Measurements from ENCODE around the gene UBE2A.

The UBE2A gene

DNA sequence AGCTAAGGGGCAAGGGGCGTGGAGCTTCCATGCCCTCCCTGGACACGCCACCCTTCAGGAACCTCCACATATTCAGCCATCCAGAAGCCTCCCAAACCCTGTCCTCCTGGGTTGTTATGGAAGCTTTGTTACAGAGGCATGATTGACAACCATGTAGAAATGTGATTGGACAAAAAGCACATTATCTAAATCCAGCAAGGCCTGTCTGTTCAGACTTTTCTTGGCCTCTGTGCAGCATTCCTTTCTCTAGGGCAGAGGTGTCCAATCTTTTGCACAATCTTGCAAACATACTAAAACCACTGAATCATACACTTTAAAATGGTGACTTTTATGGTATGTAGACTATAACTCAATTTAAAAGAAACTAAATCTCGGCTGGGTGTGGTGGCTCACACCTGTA lies 21.9 kb upstream of the UBE2A start:
- TF ChIP-seq, protein P1, sequence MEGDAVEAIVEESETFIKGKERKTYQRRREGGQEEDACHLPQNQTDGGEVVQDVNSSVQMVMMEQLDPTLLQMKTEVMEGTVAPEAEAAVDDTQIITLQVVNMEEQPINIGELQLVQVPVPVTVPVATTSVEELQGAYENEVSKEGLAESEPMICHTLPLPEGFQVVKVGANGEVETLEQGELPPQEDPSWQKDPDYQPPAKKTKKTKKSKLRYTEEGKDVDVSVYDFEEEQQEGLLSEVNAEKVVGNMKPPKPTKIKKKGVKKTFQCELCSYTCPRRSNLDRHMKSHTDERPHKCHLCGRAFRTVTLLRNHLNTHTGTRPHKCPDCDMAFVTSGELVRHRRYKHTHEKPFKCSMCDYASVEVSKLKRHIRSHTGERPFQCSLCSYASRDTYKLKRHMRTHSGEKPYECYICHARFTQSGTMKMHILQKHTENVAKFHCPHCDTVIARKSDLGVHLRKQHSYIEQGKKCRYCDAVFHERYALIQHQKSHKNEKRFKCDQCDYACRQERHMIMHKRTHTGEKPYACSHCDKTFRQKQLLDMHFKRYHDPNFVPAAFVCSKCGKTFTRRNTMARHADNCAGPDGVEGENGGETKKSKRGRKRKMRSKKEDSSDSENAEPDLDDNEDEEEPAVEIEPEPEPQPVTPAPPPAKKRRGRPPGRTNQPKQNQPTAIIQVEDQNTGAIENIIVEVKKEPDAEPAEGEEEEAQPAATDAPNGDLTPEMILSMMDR (IDR thresholded peaks at IDR 0.05; ENCODE audit: low read depth, low read length): no peak

GRCh38 chrX:119565107-119565663 lies 9.2 kb upstream of the UBE2A start, which contains the start of gene STEEP1:
TSS of gene STEEP1 (minus strand) at chrX:119565409. CDS start at chrX:119565355, 54 bp downstream.
- peak within 1 kb of the TSS; percentile 63 for H3K4me3 ChIP-seq (ENCODE audit: low read depth, low read length)
- TF ChIP-seq, protein P1 (IDR thresholded peaks at IDR 0.05; ENCODE audit: low read depth, low read length): no peak

More for the DNA sequence above, 21.9 kb upstream of the UBE2A start:
- H3K4me3 ChIP-seq (ENCODE audit: low read depth, low read length): no peak overlapping the region

GRCh38 chrX:119570351-119570835 lies 4.0 kb upstream of the UBE2A start:
- TF ChIP-seq, protein P1 (IDR thresholded peaks at IDR 0.05; ENCODE audit: low read depth, low read length): no peak
- H3K4me3 ChIP-seq (ENCODE audit: low read depth, low read length): no peak overlapping the region

DNA sequence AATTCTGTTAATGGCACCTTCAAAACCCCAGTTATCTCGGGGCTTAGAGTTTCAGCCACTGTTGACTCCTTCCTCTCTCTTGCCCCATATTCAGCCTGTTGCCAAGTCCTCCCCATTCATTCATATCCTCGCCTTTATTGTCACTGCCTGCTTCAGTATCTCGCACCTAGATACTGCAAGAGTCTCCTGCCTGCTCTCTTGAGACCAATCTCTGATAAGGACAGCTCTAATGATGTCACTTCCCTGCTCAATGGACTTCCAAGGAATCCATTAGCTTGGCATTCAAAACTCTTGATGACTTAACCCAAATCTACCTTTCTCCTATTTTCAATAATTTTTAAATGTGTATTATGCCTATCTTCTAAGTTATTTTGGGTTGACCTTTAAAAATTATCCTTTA lies 1.1 kb upstream of the UBE2A start:
- TF ChIP-seq, protein P1 (IDR thresholded peaks at IDR 0.05; ENCODE audit: low read depth, low read length): no peak
- H3K4me3 ChIP-seq (ENCODE audit: low read depth, low read length): peak overlapping the region; percentile 71

DNA sequence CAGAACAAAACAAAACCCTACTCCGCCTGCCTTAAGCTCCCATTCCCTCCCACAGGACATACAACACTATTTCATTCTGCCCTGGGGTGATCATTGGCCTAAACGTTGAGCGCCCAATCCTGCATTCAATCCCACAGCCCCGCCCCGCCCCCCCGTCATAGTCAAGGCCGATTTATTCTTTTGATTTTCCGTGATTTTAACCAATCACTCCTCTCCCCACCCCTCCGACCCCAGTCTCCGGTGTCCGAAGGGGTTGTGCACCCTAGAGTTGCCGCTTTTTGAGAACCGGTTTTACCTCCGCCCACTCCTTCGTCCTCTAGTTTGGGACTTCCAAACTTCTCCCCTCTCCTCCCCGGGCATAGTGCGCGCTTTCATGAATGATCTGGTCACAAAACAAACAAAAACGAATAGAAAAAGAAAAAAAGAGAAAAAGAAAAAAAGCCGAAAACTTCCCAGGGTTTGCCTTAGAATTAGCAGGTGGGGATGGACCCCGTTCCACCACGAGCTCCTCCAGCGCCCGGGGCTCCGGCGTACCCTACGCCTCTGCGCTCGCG lies 446 bp upstream of the UBE2A start:
- TF ChIP-seq, protein P1 (IDR thresholded peaks at IDR 0.05; ENCODE audit: low read depth, low read length): no peak
- H3K4me3 ChIP-seq (ENCODE audit: low read depth, low read length): peak overlapping the region; percentile 71

DNA sequence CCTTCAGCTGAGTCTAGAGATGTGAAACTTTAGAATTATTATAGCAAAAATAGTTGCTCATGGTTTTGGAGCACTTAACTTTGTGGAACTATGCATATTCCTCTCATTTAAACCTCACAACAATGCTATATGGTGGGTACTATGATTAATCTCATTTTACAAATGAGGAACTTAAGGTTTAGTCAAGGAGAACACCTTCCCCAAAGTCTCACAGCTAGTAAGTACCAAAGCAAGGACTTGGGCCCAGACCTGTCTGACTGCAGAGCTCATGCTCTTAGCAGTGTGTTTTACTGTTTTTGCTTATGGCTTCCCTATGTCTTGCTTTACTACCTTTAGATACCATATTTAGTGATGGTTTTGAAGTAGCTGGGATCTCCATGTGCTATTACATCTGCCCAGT lies 5.1 kb downstream of the UBE2A start:
- H3K4me3 ChIP-seq (ENCODE audit: low read depth, low read length): no peak overlapping the region
- TF ChIP-seq, protein P1 (IDR thresholded peaks at IDR 0.05; ENCODE audit: low read depth, low read length): no peak

GRCh38 chrX:119583431-119584059 lies 9.2 kb downstream of the UBE2A start:
- no peak overlapping the region for H3K4me3 ChIP-seq (ENCODE audit: low read depth, low read length)
- TF ChIP-seq, protein P1 (IDR thresholded peaks at IDR 0.05; ENCODE audit: low read depth, low read length): no peak

Data from WI38 (cell line).